ENCODE results near the gene TRANK1. TPM values are rescaled to one million over a fixed set of nuclear protein-coding genes. Genes with fewer than 3 reads are reported as not detected.
"Not testable (repeated sequence)": the region's sequence is repeated elsewhere in the genome, so short reads cannot be mapped to it uniquely, and the experiment has no call there.

The TRANK1 gene
- total RNA-seq, 4 donors from 2014 or later, result 7.3 to 9.6 (median 8.2) TPM

DNA sequence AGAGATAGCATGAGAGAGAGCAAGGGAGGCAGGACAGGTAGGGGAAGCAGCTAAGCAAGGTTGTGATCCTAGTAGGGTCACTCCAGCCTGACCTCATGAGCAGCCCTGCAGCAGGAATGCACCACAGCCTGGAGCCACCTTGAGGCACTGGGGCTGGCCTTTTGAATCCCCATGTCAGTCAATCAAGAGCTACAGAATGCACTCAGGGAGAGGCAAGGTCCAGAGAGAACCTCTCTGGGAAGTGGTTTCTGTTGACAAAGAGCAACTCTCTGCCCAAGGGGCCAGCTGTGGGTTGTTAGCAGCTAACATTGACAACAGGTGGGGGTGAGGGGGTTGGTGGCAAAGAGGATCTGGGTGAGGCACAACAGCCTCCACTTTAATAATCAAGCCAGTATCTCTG is 54.6 kb downstream of the TRANK1 start:
- no peaks in the 10 kb centered on the region for H3K9me3 ChIP-seq
- peaks cover 6 to 60% (median 24%) of the 10 kb centered on the region in 4 donors for H3K36me3 ChIP-seq
- no peak for TF ChIP-seq CTCF (IDR thresholded peaks at IDR 0.05)
- TF ChIP-seq EP300 (IDR thresholded peaks at IDR 0.05), result no peak
- no peak for TF ChIP-seq POLR2A (IDR thresholded peaks at IDR 0.05; ENCODE audit: low read depth)
- TF ChIP-seq POLR2AphosphoS5 (IDR thresholded peaks at IDR 0.05), result no peak
- H3K4me3 ChIP-seq, result no peak overlapping the region
- H3K27me3 ChIP-seq, result no peaks in the 10 kb centered on the region
- DNase-seq (ENCODE audit: extremely low spot score), result peak; percentile 74
- H3K27ac ChIP-seq (replicated peaks in 1 of 4), result no peak overlapping the region
- intact Hi-C loops (cut with DNase I), result no loop called here
- H3K4me1 ChIP-seq, result peaks cover 0 to 13% (median 6%) of the 10 kb centered on the region in 4 donors

- Histone ChIP-seq H3K9me3 (no peaks in the 10 kb centered on the region), H3K27me3 (no peaks in the 10 kb centered on the region), H3K4me3 (no peak overlapping the region), H3K36me3 (peaks cover 0 to 6% (median 0%) of the 10 kb centered on the region in 4 donors), H3K27ac (replicated peaks in 1 of 4) (no peak overlapping the region), H3K4me1 (no peaks in the 10 kb centered on the region)
- intact Hi-C loops (cut with DNase I), result no loop called here
- DNase-seq (ENCODE audit: extremely low spot score), result no peak
- no peak for TF ChIP-seq CTCF (IDR thresholded peaks at IDR 0.05)
- TF ChIP-seq POLR2A (IDR thresholded peaks at IDR 0.05; ENCODE audit: low read depth), result no peak
- TF ChIP-seq POLR2AphosphoS5 (IDR thresholded peaks at IDR 0.05), result no peak
- no peak for TF ChIP-seq EP300 (IDR thresholded peaks at IDR 0.05)
- 71% methylated on average over 4 of the region's 4 CpGs for WGBS
Observed at GRCh38 chr3:36881735-36882134, 63.1 kb downstream of the TRANK1 start.

DNA sequence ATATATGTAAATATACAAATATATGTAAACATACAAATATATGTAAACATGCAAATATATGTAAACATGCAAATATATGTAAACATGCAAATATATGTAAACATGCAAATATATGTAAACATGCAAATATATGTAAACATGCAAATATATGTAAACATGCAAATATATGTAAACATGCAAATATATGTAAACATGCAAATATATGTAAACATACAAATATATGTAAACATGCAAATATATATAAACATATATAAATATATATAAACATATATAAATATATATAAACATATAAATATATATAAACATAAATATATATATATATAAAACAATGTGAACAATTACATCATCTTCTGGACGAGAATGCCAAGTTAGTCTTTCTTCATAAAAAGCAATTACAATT is 65.0 kb downstream of the TRANK1 start:
- intact Hi-C loops (cut with DNase I); H3K4me1 ChIP-seq; H3K36me3 ChIP-seq; DNase-seq (ENCODE audit: extremely low spot score); H3K27ac ChIP-seq (replicated peaks in 1 of 4); H3K4me3 ChIP-seq; H3K27me3 ChIP-seq; H3K9me3 ChIP-seq: not testable (repeated sequence)
- whole genome bisulfite sequencing, result 100% methylated on average over 1 of the region's 1 CpG

GRCh38 chr3:36877930-36878685 is 66.7 kb downstream of the TRANK1 start:
- H3K36me3 ChIP-seq, result peaks cover 0 to 13% (median 0%) of the 10 kb centered on the region in 4 donors
- H3K9me3 ChIP-seq, result no peaks in the 10 kb centered on the region
- intact Hi-C loops (cut with DNase I), result no loop called here
- H3K27me3 ChIP-seq, result no peaks in the 10 kb centered on the region
- H3K4me3 ChIP-seq, result no peak overlapping the region
- H3K4me1 ChIP-seq, result no peaks in the 10 kb centered on the region
- no peak for DNase-seq (ENCODE audit: extremely low spot score)
- no peak overlapping the region for H3K27ac ChIP-seq (replicated peaks in 1 of 4)
- WGBS, result 90% methylated on average over 9 of the region's 9 CpGs
- TF ChIP-seq POLR2A (IDR thresholded peaks at IDR 0.05; ENCODE audit: low read depth), result no peak
- no peak for TF ChIP-seq EP300 (IDR thresholded peaks at IDR 0.05)
- no peak for TF ChIP-seq CTCF (IDR thresholded peaks at IDR 0.05)
- no peak for TF ChIP-seq POLR2AphosphoS5 (IDR thresholded peaks at IDR 0.05)

DNA sequence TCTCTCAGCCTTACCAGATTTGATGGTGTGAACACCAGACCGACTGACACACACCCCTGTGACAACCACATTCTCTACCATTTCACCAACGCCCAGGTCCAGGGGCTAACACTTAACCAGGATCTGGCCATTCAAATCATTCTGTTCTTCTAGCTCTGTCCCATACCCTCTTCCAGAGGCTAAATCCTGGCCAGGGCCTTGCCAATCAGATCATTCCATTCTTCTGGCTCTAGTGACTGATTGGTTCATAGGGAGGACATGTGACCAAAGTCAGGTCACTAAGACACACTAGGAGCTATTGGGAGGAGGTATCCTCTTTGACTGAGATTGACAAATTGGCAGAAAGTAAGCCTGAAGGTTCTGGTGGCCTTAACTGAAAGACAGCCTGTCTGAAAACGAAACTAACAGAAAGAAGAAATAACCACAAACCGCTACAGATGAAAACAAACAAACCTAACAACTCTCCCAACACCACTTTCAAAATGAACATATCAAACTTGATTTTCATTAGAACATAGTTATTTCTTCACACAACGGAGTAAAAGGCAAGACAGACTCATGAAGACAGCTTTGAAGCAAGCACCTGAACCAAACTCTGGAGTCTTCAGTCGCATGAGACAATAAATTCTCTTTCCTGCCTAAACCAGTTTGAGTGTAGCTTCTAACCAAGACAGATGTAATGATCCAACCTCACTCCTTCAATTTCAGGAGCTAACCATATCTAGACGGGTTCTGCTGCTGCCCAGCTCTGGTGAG is 68.5 kb downstream of the TRANK1 start:
- intact Hi-C loops (cut with DNase I), result no loop called here
- TF ChIP-seq EP300 (IDR thresholded peaks at IDR 0.05) (no peak), POLR2A (IDR thresholded peaks at IDR 0.05; ENCODE audit: low read depth) (no peak), CTCF (IDR thresholded peaks at IDR 0.05) (no peak)

More for the DNA sequence above, 68.5 kb downstream of the TRANK1 start:
- no peaks in the 10 kb centered on the region for H3K9me3 ChIP-seq
- WGBS, result 72% methylated on average over 7 of the region's 7 CpGs
- H3K36me3 ChIP-seq, result peaks cover 0 to 15% (median 0%) of the 10 kb centered on the region in 4 donors
- no peaks in the 10 kb centered on the region for H3K4me1 ChIP-seq
- H3K27me3 ChIP-seq, result no peaks in the 10 kb centered on the region
- no peak overlapping the region for H3K27ac ChIP-seq (replicated peaks in 1 of 4)
- H3K4me3 ChIP-seq, result no peak overlapping the region
- DNase-seq (ENCODE audit: extremely low spot score), result no peak

Data from esophagus muscularis mucosa (tissue), 4 donors.